ENCODE measurements around the gene TRIM52.
"Not testable (repeated sequence)": the region's sequence is repeated elsewhere in the genome, so short reads cannot be mapped to it uniquely, and the experiment has no call there.

Gene TRIM52

GRCh38 chr5:181233088-181233800 lies 27.7 kb downstream of the TRIM52 start:
- DNase-seq = no peak

- DNase-seq = no peak
These were observed 28.4 kb downstream of the TRIM52 start for GRCh38 chr5:181232593-181232992.

GRCh38 chr5:181231432-181231831 lies 29.5 kb downstream of the TRIM52 start:
- DNase-seq = no peak

GRCh38 chr5:181230551-181230950 lies 30.4 kb downstream of the TRIM52 start:
- DNase-seq = no peak

GRCh38 chr5:181229996-181230395 lies 30.9 kb downstream of the TRIM52 start:
- DNase-seq = no peak

- peak in 2 of 5 experiments; percentile 43 to 56 for DNase-seq
These were observed 36.3 kb downstream of the TRIM52 start for GRCh38 chr5:181224390-181225229.

GRCh38 chr5:181223729-181224389 lies 37.1 kb downstream of the TRIM52 start:
- peak in 4 of 5 experiments; percentile 30 to 77 (median 50) for DNase-seq

- DNase-seq = peak; percentile 93 to 99 (median 95)
These were observed 37.8 kb downstream of the TRIM52 start, which contains the start of gene TRIM41 for GRCh38 chr5:181223058-181223728. Gene TRIM41, plus strand, starts transcription at chr5:181223281. Its CDS starts 719 bp downstream, at chr5:181224000.

GRCh38 chr5:181222630-181223057 lies 38.3 kb downstream of the TRIM52 start:
- DNase-seq = no peak

GRCh38 chr5:181221792-181222629 lies 38.9 kb downstream of the TRIM52 start:
- DNase-seq = peak; percentile 91 to 96 (median 92)

GRCh38 chr5:181221105-181221791 lies 39.7 kb downstream of the TRIM52 start:
- peak in 3 of 5 experiments; percentile 51 to 91 (median 86) for DNase-seq

GRCh38 chr5:181220178-181220515 lies 40.8 kb downstream of the TRIM52 start:
- DNase-seq = no peak

GRCh38 chr5:181219262-181220177 lies 41.4 kb downstream of the TRIM52 start:
- no peak for DNase-seq

- DNase-seq = no peak
These were observed 42.2 kb downstream of the TRIM52 start for GRCh38 chr5:181218795-181219124.

GRCh38 chr5:181217803-181218062 lies 43.2 kb downstream of the TRIM52 start:
- DNase-seq = peak in 1 of 5 experiments; percentile 63

GRCh38 chr5:181217111-181217802 lies 43.7 kb downstream of the TRIM52 start:
- DNase-seq = peak in 4 of 5 experiments; percentile 47 to 79 (median 66)

- peak in 1 of 5 experiments; percentile 83 for DNase-seq
These were observed 44.6 kb downstream of the TRIM52 start for GRCh38 chr5:181215997-181216989.

- not testable (repeated sequence) for DNase-seq
These were observed 46.7 kb downstream of the TRIM52 start for GRCh38 chr5:181214249-181214648.
